Epithelial cell of prostate (primary cell): Measurements from ENCODE around the gene KCNIP1.

Source experiments
- DNase-seq: peaks from one replicate; pipeline ENCODE4 v3.0.0-alpha.2; 2011; ENCODE audit warnings: low read depth, low spot score
- H3K27ac ChIP-seq: fragments of 450-650 bp; 2 replicates; pipeline ENCODE4 v1.5.1; 2017; ENCODE audit warnings: mild to moderate bottlenecking

The KCNIP1 gene

DNA sequence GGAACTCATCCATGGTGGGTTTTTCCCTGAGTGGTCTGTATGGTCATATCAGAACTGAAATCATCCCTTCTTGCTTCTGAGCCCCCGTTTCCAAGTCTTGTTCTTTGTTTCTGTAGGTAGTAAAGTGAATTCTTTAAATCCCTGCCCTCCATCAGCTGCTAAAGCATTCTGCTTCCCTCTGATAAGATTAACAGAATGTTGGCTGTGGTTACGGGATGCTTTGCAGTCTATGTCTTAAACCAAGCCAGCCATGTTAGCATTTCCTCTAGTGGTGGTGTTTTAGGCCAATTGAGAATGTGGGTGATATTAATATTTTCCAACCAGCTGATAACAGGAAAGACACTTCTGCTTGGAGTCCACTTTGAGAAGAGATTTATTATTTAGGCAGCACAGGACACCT is 22.0 kb upstream of the KCNIP1 start:
- no peak overlapping the region for H3K27ac ChIP-seq
- no peak for DNase-seq

DNA sequence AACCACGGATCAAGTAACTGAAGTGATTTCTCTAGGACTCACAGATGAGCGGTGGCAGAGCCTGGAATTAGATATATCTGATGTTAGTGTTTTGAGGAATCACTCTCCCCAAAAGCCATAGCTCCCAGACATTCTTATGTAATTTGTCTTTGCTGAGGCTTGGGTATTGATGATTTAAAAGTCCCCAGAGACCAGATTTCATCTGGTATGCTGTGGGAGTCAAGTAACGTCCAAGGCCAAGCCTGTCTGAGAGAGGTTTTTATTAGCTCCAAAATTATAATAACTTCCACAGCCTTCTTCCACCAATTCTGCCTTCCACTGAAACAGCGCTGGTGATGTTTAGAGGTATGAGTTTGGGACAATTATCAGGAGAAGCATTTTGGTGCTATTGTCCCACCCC is 21.3 kb upstream of the KCNIP1 start:
- no peak overlapping the region for H3K27ac ChIP-seq
- DNase-seq = no peak

DNA sequence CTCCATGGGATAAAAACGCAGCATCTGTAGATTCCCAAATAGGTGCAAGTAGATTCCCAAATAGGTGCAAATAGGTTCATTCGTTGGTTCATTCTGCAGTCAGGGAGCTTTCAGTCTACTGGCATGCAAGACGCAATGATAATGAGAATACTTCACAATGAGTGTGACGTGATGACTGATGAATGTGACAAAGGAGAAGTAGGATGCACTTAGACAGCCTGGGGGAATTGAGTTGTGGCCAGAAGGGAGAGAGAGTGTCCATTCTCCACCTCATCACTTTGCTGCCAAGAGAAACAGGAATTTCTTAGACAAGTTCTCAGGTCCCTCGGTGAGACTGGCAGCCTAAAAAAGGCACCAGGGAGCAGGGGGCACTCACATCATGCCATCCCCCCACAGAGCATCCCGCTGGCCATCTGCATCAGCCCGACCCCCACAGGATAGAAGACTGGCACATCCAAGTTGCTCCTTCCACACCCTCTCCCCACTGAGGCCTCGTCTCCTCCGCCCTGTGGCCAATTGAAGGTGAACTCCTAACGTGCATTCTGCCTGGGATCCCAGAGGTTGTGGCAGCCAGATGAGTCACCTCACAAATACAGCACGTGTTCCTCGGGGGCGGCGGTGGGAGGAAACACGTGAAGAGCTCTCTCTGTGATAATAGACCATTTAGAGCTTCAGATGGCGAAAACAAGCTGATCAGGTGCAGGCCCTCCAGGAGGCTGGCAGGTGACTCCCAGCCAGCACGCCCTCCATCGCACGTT is 19.9 kb upstream of the KCNIP1 start:
- DNase-seq = no peak
- no peak overlapping the region for H3K27ac ChIP-seq

DNA sequence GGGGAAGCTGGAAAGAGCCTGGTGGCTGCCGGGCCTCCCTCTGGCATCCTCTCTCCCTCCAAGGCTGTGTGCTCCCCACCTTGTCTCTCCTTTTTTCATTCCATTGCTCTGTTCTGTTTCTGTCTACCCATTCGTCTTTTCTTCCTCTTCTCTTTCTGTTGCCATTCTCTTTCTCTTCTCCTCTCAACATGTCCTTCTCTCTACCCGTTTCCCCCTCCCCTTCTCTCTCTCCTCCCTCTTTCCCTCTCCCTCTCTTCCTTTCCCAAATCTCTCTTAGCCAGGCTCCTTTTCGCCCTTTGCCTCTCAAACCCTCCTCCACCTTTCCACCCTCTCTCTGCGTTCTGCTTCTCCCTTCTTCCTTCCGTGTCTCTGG is 19.4 kb upstream of the KCNIP1 start:
- DNase-seq = no peak
- no peak overlapping the region for H3K27ac ChIP-seq

DNA sequence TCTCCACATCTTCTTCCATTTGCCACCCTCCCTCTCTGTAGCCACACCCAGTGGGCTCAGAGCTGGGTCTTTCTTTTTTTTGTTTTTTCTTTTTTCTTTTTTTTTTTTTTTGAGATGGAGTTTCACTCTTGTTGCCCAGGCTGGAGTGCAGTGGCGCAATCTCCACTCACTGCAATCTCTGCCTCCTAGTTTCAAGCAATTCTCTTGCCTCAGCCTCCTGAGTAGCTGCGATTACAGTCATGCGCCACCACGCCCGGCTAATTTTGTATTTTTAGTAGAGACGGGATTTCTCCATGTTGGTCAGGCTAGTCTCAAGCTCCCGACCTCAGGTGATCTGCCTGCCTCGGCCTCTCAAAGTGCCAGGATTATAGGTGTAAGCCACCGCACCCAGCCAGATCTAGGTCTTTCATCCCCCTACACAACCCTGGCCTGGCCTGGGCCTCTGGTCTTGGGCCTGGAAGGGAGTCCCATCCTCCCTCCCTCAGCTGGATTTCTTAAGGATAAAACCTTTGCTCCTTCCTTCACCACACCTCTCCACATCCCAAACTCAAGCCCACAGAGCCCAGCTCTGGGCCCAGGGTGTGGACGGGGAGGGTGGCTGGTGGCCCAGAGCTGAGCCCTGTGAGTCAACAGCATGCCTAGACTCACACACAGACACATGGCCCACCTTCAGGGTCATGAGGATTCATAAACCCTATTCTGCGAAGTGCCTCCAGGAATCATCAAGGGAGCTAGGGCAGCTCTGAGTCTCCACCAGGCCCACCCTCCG is 18.8 kb upstream of the KCNIP1 start:
- no peak for DNase-seq
- no peak overlapping the region for H3K27ac ChIP-seq

DNA sequence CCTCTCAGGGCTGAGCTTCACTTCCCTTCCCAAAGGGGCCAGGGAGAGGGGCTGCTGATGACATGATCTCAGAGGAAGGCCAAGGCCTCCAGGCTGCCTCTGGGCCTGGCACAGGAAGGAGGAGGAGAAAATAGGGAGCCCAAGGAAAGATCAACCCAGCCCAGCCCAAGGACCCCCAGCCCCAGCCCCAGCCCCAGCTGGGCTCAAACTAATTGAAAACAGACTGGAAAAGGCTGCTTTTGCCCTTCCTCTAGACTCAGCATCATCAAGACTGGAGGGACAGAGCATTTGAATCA is 18.3 kb upstream of the KCNIP1 start:
- H3K27ac ChIP-seq = no peak overlapping the region
- no peak for DNase-seq

DNA sequence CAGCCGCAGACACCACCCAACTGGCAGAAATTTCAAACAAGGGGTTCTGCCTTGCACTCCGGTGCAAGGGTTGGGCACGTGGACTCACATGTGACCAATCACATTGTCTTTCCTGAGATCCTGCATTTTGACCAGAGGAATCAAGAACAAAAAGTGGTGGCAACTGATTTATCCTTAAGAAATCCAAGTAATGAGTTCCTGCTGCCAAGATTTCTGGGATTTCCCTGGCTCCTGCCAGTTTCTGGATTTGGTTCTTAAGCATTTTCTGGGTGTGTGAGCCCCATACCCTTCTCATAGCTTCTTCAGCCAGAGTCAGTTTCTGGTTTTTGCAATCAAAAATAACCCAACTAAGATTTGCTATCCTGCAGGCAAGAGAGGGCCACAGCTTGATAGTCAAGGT is 17.4 kb upstream of the KCNIP1 start:
- DNase-seq = no peak
- no peak overlapping the region for H3K27ac ChIP-seq

DNA sequence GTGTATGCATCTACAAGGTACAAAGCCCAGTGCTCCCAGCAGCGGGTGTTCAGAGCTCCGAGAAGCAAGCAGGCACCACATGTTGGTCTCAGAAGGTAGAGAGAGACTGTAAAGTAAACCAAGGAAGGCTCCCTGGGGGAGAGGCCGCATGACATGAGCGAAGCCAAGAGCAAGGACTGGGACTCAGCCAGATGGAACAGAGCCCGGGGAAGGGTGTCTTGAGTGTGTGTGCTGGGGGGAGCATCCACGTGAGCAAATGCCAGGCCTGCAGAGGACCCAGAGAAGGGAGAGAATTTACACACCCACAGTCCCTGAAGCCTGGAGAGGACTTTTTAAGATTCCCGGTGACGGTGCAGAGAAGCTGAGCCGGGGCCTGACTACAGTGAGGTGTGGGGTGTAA is 15.2 kb upstream of the KCNIP1 start:
- no peak for DNase-seq
- no peak overlapping the region for H3K27ac ChIP-seq

DNA sequence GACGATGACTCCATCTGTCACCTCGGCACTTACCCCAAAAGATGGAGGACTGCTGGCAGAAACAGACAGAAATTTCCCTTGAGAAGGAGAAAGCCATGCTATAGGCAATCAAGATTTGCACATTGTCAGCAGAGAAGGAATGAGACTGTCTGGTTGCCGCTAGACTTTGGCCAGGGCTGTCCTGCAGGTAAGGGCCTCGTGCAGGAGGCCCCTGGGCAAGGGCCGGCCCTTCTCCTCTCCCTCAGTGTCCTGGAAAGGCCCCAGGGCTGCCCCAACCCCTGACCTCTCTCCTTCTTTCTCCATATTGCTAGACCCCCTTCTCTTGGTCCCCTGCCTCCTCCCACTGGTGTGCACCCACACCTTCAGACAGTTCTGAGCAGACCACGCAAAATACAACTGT is 14.6 kb upstream of the KCNIP1 start:
- no peak for DNase-seq
- H3K27ac ChIP-seq = no peak overlapping the region

DNA sequence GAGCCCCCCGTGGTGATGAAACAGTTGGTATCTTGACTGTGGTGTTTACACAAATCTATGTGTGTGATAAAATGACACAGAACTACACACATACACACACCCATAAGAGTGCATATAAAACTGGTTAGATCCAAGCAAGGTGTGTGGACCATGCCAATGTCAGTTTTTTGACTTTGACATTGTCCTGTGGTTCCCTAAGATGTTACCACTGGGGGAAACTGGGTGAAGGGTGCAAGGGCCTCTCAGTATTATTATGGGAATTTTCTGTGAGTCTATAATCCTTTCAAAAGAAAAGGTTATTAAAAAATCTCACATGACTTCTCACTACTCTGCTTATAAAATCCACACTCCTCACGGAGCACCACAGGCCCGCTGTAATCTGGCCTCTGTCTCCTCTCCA is 13.4 kb upstream of the KCNIP1 start:
- no peak for DNase-seq
- no peak overlapping the region for H3K27ac ChIP-seq

DNA sequence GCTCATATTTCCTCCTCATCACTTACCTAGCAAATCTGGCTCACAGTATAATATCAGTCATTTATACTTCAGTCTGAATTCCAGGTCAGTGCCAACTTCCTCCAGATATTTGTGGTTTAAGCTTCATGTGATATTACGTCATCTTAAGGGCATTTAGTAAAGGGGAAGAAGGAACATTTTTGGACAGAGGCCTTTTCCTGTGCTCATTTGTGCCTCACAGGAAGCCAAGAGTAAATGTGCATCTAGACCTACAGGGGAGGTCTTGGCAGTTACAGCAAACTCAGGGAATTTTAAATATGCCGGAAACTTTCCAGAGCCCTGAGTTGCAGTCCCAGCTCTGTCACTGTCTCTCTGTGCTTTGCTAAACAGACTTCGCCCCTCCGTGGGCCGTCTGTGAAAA is 12.3 kb upstream of the KCNIP1 start:
- H3K27ac ChIP-seq = peak overlapping the region; percentile 8
- peak; percentile 43 for DNase-seq

DNA sequence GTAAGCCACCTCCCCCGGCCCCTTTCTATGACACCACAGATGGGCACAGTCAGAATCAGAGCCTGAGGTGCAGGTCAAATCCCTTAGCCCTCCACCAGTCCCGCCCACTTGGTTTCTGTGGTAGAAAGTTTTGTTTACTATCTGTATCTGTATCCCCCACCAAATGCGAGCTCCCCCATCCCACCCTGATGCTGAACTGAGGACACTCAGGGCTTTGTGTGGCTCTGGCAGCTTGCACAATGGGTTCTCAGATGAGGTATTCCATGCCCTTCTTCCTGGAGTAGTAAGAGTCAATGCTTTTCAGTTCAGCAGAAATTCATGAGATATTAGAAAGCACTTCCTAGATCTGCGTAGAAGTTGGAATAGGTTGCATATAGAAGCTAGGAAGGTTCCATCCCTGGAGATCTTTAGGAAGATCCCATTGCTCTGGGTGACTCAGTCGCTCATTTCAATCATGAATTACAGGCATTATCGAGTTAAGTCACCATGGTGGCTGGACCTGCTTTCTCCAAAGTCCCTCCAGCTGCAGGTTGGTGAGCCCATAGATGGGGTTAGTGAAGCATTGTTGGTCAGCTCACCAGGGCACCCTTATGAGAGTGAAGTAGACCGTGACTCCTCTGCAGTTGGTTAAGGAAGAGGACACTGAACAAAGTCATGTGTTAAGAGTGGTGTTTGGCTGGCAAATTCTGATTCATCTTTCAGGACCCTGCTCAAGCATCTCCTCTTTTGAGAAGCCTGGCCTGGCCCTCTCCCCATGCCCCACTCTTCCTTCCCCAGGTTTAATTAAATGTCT is 10.6 kb upstream of the KCNIP1 start:
- no peak for DNase-seq
- H3K27ac ChIP-seq = no peak overlapping the region

DNA sequence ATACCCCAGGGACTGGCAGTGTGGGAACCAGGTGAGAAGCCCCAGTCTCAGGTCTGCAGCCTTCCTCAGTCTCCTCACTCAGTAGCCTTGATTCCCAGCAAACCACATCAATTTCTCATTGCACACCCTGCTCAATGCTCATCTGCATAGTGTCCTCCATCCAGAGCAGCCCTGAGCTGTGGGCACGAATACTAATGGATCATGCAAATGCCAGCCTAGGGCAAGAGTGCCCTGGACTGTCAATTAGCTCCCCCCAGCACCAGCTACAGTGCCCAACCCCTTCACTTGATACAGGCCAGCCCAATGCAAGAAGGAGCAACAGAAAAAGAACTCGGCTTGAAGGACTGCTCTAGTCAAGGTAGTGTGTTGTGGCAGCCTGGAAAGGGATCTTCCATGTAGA is 9.8 kb upstream of the KCNIP1 start:
- DNase-seq = no peak
- H3K27ac ChIP-seq = no peak overlapping the region

DNA sequence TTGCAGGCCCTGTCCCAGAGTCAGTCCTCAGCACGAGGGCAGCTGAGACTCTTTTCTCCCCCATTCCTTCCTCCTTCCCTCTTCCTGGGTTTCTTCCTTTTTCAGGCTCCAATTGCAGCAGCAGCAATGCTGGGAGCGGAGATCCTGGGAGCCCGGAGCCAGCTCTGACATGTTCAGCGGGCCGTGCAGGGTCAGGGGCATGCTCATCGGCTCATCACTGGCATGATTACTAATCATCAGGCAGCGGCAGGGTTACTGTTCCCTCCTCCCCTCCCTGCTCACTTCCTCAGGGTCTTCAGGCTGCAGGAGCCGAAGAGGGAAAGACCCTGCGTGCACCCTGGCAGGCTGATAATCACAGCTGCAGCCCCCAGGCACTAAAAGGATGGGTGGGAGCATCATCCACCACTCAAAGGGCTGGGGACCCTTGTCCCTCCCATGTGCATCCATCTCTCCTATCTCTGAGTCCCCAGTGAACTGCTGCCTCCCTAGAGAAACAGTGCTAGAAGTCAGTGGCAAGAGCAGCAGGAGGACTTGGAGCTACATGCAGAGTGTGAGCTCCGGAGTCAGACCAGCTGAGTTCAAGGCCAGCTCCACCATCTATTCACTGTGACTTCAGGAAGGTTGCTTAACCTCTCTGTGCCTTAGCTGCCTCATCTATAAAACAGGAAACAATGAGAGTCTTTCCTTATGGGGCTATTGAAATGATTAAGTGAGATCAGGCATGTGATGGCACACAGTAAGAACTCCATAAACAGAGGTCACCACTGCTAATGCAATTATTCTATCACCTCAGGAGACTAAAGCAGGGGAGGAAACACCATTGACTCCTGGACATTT is 7.8 kb upstream of the KCNIP1 start:
- no peak overlapping the region for H3K27ac ChIP-seq
- no peak for DNase-seq

DNA sequence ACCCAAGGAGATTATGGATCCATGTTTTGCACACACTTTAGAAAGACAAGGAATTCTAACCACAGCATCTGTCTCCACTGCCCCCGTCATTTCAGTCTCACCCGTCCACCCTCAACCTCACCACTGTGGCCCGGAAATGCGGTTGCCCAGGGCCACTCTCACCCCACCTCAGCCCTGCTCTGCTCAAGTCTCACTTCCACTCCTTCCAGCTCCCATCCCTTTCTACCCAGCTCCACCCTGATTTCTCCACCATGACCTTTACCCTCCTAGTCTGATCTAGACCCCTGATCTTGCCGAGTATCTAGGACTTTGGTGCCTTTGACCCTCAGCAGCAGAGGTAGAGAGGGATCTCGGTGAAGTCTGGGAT is 7.2 kb upstream of the KCNIP1 start:
- no peak for DNase-seq
- no peak overlapping the region for H3K27ac ChIP-seq

DNA sequence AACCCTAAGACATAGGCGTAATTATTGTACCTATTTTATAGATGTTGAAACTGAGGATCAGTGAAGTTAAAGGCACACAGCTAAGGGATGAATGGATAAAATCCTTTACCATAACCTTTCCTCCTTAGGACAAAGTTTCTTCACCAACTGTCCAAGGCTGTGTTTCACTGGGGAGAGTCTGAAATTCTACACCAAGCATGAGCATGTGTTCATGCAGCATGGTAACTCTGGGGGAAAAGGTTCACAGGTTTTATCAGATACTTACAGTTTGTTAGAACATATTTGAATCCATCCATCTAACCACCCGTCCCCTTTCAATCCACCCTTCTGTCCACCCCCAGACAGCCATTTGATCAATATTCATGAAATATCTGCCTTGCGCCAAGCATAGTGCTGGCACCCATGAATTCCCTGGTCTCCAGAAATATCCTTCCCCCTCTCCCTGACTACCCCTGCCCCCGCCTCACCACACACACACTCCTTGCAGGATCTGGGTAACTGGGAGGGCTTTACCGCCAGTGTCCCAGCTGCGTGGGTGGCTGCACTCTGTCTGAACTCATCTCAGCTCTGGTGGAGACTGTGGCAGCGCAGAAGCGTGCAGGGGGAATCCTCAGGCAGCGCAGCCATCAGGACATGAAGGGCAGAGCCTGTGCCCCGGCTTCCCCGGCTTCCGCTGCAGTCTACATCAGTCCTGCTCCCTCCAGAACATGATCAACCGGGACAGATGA is 6.3 kb upstream of the KCNIP1 start:
- no peak overlapping the region for H3K27ac ChIP-seq
- no peak for DNase-seq

DNA sequence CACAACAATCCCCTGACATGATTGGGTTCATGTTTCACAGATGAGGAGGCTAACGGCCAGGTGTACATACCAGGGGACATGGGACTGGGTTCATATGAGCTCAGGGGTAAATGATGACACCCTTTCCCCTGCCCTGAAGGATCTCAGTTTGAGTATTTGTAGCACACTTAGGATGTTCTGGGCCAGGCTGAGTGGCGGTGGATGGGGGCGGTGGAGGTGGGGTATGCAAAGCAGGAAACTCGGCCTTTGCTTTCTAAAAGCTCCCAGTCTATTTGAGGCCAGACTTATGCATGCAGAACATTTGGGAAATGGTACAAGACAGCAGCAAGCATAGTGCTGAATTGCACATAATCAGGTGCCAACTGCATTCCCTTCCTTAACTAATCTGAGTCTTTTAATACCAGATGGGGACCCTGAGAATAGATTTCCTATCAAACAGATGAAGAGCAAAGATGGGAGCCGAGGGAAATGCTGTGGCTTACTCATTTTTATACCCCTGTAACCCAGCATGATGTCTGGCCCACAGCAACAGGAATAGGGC is 4.9 kb upstream of the KCNIP1 start:
- H3K27ac ChIP-seq = no peak overlapping the region
- DNase-seq = no peak

DNA sequence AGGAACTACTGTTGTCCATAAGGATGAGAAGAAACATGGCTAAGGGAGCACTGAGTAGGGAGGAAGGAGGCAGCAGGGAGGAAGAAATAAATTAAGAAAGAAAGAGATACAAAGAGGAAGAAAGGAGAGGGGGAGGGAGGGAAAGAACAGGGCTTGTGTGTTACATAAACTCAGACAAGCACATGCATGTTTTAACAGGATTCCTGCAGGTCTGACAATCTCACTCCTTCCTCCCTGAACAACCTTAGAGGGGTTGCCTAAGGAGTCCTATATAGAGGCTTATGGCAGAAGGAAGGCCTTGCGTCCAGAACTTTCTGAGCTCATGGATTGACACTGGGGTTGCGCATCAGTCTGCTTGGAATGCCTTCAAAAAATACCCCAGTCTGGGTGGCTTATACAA is 4.2 kb upstream of the KCNIP1 start:
- no peak overlapping the region for H3K27ac ChIP-seq

DNA sequence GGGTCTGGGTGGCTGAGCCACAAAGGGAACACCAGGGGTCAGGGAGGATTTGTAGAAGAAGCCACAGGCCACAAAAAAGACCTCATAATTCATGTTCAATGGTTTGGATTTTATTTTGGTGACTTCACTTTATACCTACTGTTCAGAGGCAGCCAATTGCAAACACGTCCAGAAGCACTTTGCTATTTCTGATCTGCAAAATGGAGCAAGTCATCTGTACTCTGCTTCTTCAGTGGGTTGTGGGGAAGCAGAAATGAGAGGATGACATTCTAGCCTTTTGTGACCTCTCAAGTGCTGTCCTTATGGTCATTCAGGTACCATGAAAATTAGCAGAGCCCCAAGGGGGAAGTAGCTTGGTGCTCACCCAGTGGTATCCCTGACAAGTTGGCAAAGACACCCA is 2.5 kb upstream of the KCNIP1 start:
- DNase-seq = no peak
- H3K27ac ChIP-seq = no peak overlapping the region

More for the DNA sequence above, 4.2 kb upstream of the KCNIP1 start:
- peak; percentile 31 for DNase-seq

DNA sequence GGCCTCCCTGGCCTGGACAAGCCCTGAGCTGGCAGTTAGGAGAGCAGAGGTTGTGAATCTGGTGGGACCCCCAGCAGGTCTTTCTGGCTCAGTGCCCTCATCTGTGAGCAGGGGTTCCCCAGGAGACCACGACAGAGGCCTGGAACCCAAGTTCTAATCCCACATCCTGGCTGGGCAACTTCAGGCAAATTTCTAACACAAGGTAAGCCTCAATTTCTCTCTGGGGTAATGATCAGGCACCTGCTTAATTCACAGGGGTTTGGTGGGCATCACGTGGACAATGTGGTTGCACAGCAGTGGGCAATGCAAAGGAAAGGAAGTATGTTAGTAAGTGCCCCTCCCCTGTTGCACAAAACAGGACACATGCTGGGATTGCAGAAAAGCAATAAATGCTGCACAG is 1.9 kb upstream of the KCNIP1 start:
- no peak overlapping the region for H3K27ac ChIP-seq
- no peak for DNase-seq
